HS-5 (cell line): Measurements from ENCODE around the gene UNC93B1.
A peak's percentile ranks its signal among the peaks of the same experiment; 100 is the strongest.

Source experiments
- DNase-seq: peaks from one replicate; pipeline ENCODE4 v3.0.0-alpha.2; 2012; ENCODE audit warnings: low read depth

UNC93B1 gene

GRCh38 chr11:68022531-68022930 lies 18.6 kb upstream of the UNC93B1 start:
- DNase-seq, result no peak

GRCh38 chr11:68021167-68021787 lies 17.4 kb upstream of the UNC93B1 start:
- no peak for DNase-seq

- DNase-seq, result no peak
These were observed 16.7 kb upstream of the UNC93B1 start for GRCh38 chr11:68020575-68020974.

GRCh38 chr11:68019486-68019885 lies 15.6 kb upstream of the UNC93B1 start:
- DNase-seq, result no peak

- DNase-seq, result no peak
These were observed 14.9 kb upstream of the UNC93B1 start for GRCh38 chr11:68018730-68019190.

GRCh38 chr11:68017980-68018729 lies 14.3 kb upstream of the UNC93B1 start:
- DNase-seq, result no peak

GRCh38 chr11:68016904-68017817 lies 13.3 kb upstream of the UNC93B1 start:
- no peak for DNase-seq

- no peak for DNase-seq
These were observed 12.4 kb upstream of the UNC93B1 start for GRCh38 chr11:68016161-68016903.

GRCh38 chr11:68015467-68015866 lies 11.6 kb upstream of the UNC93B1 start:
- no peak for DNase-seq

- DNase-seq, result no peak
These were observed 11.1 kb upstream of the UNC93B1 start for GRCh38 chr11:68014947-68015447.

GRCh38 chr11:68014157-68014946 lies 10.5 kb upstream of the UNC93B1 start:
- no peak for DNase-seq

GRCh38 chr11:68013611-68014156 lies 9.8 kb upstream of the UNC93B1 start:
- no peak for DNase-seq

GRCh38 chr11:68012843-68013610 lies 9.1 kb upstream of the UNC93B1 start:
- peak; percentile 77 for DNase-seq

GRCh38 chr11:68012044-68012842 lies 8.3 kb upstream of the UNC93B1 start:
- no peak for DNase-seq

GRCh38 chr11:68011051-68011943 lies 7.4 kb upstream of the UNC93B1 start:
- no peak for DNase-seq

GRCh38 chr11:68010090-68011041 lies 6.5 kb upstream of the UNC93B1 start, which contains the start of gene ALDH3B1:
TSS of gene ALDH3B1 (plus strand) at chr11:68010327. CDS start at chr11:68015298, 4,971 bp downstream.
- DNase-seq, result peak; percentile 73
